Loucy (cell line): ENCODE measurements around the gene VPS18.
A peak's percentile ranks its signal among the peaks of the same experiment; 100 is the strongest.

Experiments
- H2AFZ ChIP-seq: fragments of 200-600 bp; sonication (generic); 2 replicates; pipeline ENCODE4 v1.6.0; 2016; ENCODE audit warnings: antibody characterized with exemption, mild to moderate bottlenecking, low read length, moderate library complexity
- H3F3A ChIP-seq: fragments of 200-600 bp; 2 replicates; pipeline ENCODE4 v1.6.0; 2016; ENCODE audit warnings: antibody characterized with exemption, low read depth, mild to moderate bottlenecking
- H3K27me3 ChIP-seq: fragments of 200-600 bp; sonication (generic); 2 replicates; pipeline ENCODE4 v1.6.1; 2014; ENCODE audit warnings: low read length, mild to moderate bottlenecking; ENCODE audit not compliant: insufficient read depth, poor library complexity, severe bottlenecking
- H3K36me3 ChIP-seq: fragments of 200-600 bp; sonication (generic); 2 replicates; pipeline ENCODE4 v1.6.1; 2016; ENCODE audit warnings: low read length; ENCODE audit not compliant: insufficient read depth
- H3K4me1 ChIP-seq: fragments of 200-600 bp; sonication (generic); 2 replicates; pipeline ENCODE4 v1.5.1; 2014; ENCODE audit warnings: low read length, mild to moderate bottlenecking; ENCODE audit not compliant: insufficient read depth, poor library complexity, severe bottlenecking
- H3K4me2 ChIP-seq: fragments of 200-600 bp; sonication (generic); 2 replicates; pipeline ENCODE4 v1.6.0; 2014; ENCODE audit warnings: antibody characterized with exemption, low read length, low read depth, mild to moderate bottlenecking; ENCODE audit not compliant: poor library complexity, severe bottlenecking
- H3K4me3 ChIP-seq: fragments of 200-600 bp; sonication (generic); 2 replicates; pipeline ENCODE4 v1.5.1; 2014; ENCODE audit warnings: low read length, mild to moderate bottlenecking, mixed read lengths; ENCODE audit not compliant: poor library complexity, severe bottlenecking
- H3K79me2 ChIP-seq: fragments of 200-600 bp; sonication (generic); 2 replicates; pipeline ENCODE4 v1.6.1; 2014; ENCODE audit warnings: low read length; ENCODE audit not compliant: insufficient read depth
- H3K9ac ChIP-seq: fragments of 200-600 bp; sonication (generic); 2 replicates; pipeline ENCODE4 v1.6.0; 2014; ENCODE audit warnings: mild to moderate bottlenecking, low read depth, low read length, moderate library complexity; ENCODE audit not compliant: poor library complexity, severe bottlenecking
- H3K9me2 ChIP-seq: fragments of 200-600 bp; sonication (generic); replicated peaks from 2 replicates; pipeline ENCODE4 v1.6.1; 2016; ENCODE audit warnings: low read depth, low read length, mixed read lengths
- H3K9me3 ChIP-seq: fragments of 200-600 bp; sonication (generic); 2 replicates; pipeline ENCODE4 v1.6.1; 2014; ENCODE audit warnings: mild to moderate bottlenecking, antibody characterized with exemption, low read length, low read depth; ENCODE audit not compliant: insufficient read depth
- H4K20me1 ChIP-seq: fragments of 200-600 bp; sonication (generic); 2 replicates; pipeline ENCODE4 v1.6.0; 2014; ENCODE audit warnings: antibody characterized with exemption, low read length, mild to moderate bottlenecking; ENCODE audit not compliant: insufficient read depth, poor library complexity, severe bottlenecking
- CTCF ChIP-seq: fragments of 200-600 bp; sonication (generic); conservative IDR thresholded peaks from 2 replicates; pipeline ENCODE4 v1.5.1; 2014; ENCODE audit warnings: mild to moderate bottlenecking, antibody characterized with exemption, low read length
- EZH2phosphoT487 ChIP-seq: fragments of 200-600 bp; IDR thresholded peaks from 2 replicates; pipeline ENCODE4 v1.6.1; 2018; ENCODE audit warnings: antibody characterized with exemption, mild to moderate bottlenecking, moderate library complexity, borderline replicate concordance

VPS18 gene

DNA sequence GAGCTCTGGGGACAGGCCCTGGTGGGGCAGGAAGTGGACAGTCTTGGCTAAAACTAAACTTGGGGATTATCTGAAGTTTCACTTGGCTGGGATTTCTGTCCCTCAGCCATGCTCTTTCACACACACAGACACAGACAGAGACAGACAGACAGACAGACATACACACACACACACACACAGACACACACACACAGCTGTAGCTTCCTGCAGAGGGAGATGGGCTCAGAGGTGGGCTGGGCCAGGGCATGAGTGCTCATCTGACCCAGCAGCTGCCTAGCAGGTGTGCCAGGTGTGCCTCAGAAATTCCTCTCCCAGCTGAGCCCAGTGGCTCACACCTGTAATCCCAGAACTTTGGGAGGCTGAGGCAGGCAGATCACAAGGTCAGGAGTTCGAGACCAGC, 23.5 kb upstream of the VPS18 start:
- Histone ChIP-seq H3K9ac (no peak overlapping the region), H3K9me2 (no peaks in the 10 kb centered on the region), H3K36me3 (no peaks in the 10 kb centered on the region), H3K4me2 (no peak overlapping the region), H3F3A (no peaks in the 10 kb centered on the region), H3K4me3 (no peak overlapping the region), H4K20me1 (no peaks in the 10 kb centered on the region), H3K4me1 (peaks cover 6% of the 10 kb centered on the region), H2AFZ (no peak overlapping the region), H3K9me3 (no peaks in the 10 kb centered on the region), H3K79me2 (no peaks in the 10 kb centered on the region), H3K27me3 (peaks cover 7% of the 10 kb centered on the region)
- TF ChIP-seq EZH2phosphoT487 (no peak), CTCF (no peak)

DNA sequence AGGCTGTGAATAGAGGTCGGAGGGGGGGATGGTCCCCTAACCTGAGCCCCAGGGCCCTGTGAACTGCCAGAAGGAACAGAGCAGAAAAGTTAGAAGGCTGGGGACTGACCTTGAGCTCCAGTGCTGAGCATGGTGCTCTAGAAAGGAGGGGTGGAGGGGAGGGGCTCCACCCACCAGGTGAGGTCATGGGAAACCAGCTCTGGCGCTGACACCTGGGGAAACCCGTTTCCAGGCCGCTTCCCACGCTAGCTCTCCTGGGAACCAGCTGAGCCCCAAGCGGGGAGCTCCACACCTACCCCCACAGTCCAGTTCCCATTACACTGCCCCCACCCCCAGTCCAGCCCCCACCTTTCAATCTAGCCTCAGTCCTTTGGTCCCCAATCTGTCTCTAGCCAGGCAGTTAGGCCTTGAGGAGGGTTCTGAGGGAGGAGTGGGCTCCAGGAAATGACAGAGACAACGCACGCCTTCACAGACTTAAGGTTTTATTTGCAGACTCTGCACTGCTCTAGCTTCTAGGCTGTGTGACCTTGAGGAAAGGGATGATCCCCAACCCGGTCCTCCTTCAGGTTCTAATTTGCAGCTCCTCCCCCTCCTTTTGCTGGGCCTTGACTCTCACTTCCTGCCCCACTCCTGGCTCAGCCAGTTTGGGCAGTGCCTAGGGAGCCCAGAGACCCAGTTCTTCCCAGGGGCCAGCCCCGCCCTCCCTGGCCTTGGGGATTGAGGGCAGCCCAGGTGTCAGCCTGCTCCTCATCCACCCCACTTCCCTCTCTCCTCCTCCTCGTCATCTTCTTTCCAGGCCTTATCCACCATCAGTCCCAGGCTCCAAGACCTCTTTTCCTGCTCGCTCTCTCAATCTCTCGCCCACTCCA, 22.3 kb upstream of the VPS18 start:
- Histone ChIP-seq H3K9me2 (no peaks in the 10 kb centered on the region), H3K9ac (no peak overlapping the region), H3K79me2 (no peaks in the 10 kb centered on the region), H3K27me3 (peaks cover 7% of the 10 kb centered on the region), H3K4me3 (no peak overlapping the region), H3K9me3 (no peaks in the 10 kb centered on the region), H3K36me3 (no peaks in the 10 kb centered on the region), H2AFZ (no peak overlapping the region), H3K4me2 (no peak overlapping the region), H3F3A (no peaks in the 10 kb centered on the region), H3K4me1 (peaks cover 6% of the 10 kb centered on the region), H4K20me1 (no peaks in the 10 kb centered on the region)
- TF ChIP-seq EZH2phosphoT487 (no peak), CTCF (no peak)

- TF ChIP-seq CTCF, result no peak
- no peak for TF ChIP-seq EZH2phosphoT487
- no peaks in the 10 kb centered on the region for H3K9me2 ChIP-seq
- no peaks in the 10 kb centered on the region for H3F3A ChIP-seq
- no peaks in the 10 kb centered on the region for H3K79me2 ChIP-seq
- no peak overlapping the region for H3K9ac ChIP-seq
- peaks cover 7% of the 10 kb centered on the region for H3K27me3 ChIP-seq
- H2AFZ ChIP-seq, result peak overlapping the region; percentile 91; the same call in 1 of the 2 replicates
- H4K20me1 ChIP-seq, result no peaks in the 10 kb centered on the region
- H3K36me3 ChIP-seq, result no peaks in the 10 kb centered on the region
- peaks cover 6% of the 10 kb centered on the region for H3K4me1 ChIP-seq
- no peaks in the 10 kb centered on the region for H3K9me3 ChIP-seq
- H3K4me3 ChIP-seq, result peak overlapping the region; percentile 73
- peak overlapping the region; percentile 83 for H3K4me2 ChIP-seq
These were observed 21.2 kb upstream of the VPS18 start for GRCh38 chr15:40872791-40873693.
